ENCODE measurements around the gene PRLHR. TPM values are rescaled to one million over a fixed set of nuclear protein-coding genes. Genes with fewer than 3 reads are reported as not detected.

PRLHR gene
- total and polyA plus RNA-seq, 7 experiments from 2014 or later: not detected

GRCh38 chr10:118584181-118584954 lies 11.1 kb downstream of the PRLHR start:
- H3K27ac Mint-ChIP-seq: no peak overlapping the region
- no peak overlapping the region for H3K4me3 Mint-ChIP-seq
- peaks cover 0 to 11% (median 0%) of the 10 kb centered on the region in 5 donors for H3K27me3 Mint-ChIP-seq
- DNase-seq: no peak
- Histone ChIP-seq H3K9me3 (ENCODE audit: control insufficient read depth in 2 of 3, low read length in 3 of 3) (no peaks in the 10 kb centered on the region), H3K36me3 (ENCODE audit: control insufficient read depth in 2 of 3, insufficient read depth in 3 of 3, low read length in 3 of 3) (no peaks in the 10 kb centered on the region), H3K27me3 (ENCODE audit: control insufficient read depth in 2 of 2, insufficient read depth in 2 of 2, low read length in 2 of 2) (no peaks in the 10 kb centered on the region), H3K4me1 (ENCODE audit: control insufficient read depth in 2 of 2, insufficient read depth in 2 of 2, low read length in 2 of 2) (no peaks in the 10 kb centered on the region), H3K27ac (ENCODE audit: low read depth, low read length) (no peak overlapping the region), H3K4me3 (ENCODE audit: low read length) (no peak overlapping the region)
- H3K4me1 Mint-ChIP-seq: no peaks in the 10 kb centered on the region
- ATAC-seq: no peak
- H3K36me3 Mint-ChIP-seq: peaks cover 0 to 3% (median 0%) of the 10 kb centered on the region in 5 donors
- ChIA-PET CTCF (interaction anchor here (1.0 kb wide), 2 partner anchors 76 to 136 kb away, joined by 3 read pairs; no protein-coding TSS in a partner anchor), POLR2A (no interaction called here)
- intact Hi-C loops (cut with micrococcal nuclease): no loop called here
- no peaks in the 10 kb centered on the region for H3K9me3 Mint-ChIP-seq

DNA sequence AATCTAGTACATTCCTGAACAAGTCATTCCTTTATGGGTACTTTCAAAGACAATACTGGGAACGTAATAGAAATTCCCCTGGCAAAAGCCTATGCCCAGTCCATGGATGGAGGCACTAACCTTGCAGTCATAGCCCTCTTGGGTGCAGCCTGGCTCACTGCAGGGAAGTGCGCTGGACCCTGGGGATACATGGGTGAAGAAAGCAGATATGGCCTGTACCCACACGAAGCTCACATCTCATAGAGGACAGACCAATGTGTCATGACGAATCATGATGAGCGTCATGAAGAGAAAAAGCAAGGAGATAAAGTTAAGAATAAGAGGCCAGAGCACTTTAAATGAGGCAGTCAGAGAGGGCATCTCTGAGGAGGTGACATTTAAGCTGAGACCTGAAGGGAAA lies 11.8 kb downstream of the PRLHR start:
- ATAC-seq: no peak

DNA sequence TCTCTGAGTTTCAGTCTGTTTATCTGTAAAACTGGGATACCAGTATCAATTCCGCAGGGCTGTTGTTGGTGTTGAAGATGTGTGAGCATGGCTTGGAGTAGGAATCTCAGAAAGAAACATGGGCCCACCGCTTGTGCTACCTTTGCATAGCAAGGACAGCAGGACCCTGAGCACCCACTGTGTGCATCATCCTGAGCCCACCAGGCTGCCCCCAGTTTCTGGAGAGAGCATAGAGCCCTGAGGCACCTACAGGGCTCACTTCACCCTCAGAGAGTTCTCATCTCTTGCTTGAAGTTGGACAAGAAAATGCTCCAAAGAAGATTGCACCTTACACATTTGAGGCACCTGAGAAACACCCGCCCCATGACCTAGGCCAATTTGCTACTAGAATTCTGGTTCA lies 12.9 kb downstream of the PRLHR start:
- no peak for ATAC-seq
- ChIA-PET CTCF (interaction anchor here (1.5 kb wide), 1 partner anchor 14 kb away, joined by 4 read pairs; no protein-coding TSS in a partner anchor), POLR2A (no interaction called here)
- Mint-ChIP-seq H3K27me3 (peaks cover 0 to 11% (median 0%) of the 10 kb centered on the region in 5 donors), H3K27ac (no peak overlapping the region), H3K4me1 (no peaks in the 10 kb centered on the region), H3K4me3 (no peak overlapping the region), H3K9me3 (no peaks in the 10 kb centered on the region), H3K36me3 (peaks cover 0 to 3% (median 0%) of the 10 kb centered on the region in 5 donors)
- intact Hi-C loops (cut with micrococcal nuclease): no loop called here
- H3K4me3 ChIP-seq (ENCODE audit: low read length): no peak overlapping the region
- H3K36me3 ChIP-seq (ENCODE audit: control insufficient read depth in 2 of 3, insufficient read depth in 3 of 3, low read length in 3 of 3): no peaks in the 10 kb centered on the region
- H3K27me3 ChIP-seq (ENCODE audit: control insufficient read depth in 2 of 2, insufficient read depth in 2 of 2, low read length in 2 of 2): no peaks in the 10 kb centered on the region
- no peaks in the 10 kb centered on the region for H3K4me1 ChIP-seq (ENCODE audit: control insufficient read depth in 2 of 2, insufficient read depth in 2 of 2, low read length in 2 of 2)
- H3K9me3 ChIP-seq (ENCODE audit: control insufficient read depth in 2 of 3, low read length in 3 of 3): no peaks in the 10 kb centered on the region
- DNase-seq: no peak
- H3K27ac ChIP-seq (ENCODE audit: low read depth, low read length): no peak overlapping the region

More for the DNA sequence above, 11.8 kb downstream of the PRLHR start:
- H3K27ac Mint-ChIP-seq: no peak overlapping the region
- Histone ChIP-seq H3K9me3 (ENCODE audit: control insufficient read depth in 2 of 3, low read length in 3 of 3) (no peaks in the 10 kb centered on the region), H3K27me3 (ENCODE audit: control insufficient read depth in 2 of 2, insufficient read depth in 2 of 2, low read length in 2 of 2) (no peaks in the 10 kb centered on the region), H3K27ac (ENCODE audit: low read depth, low read length) (no peak overlapping the region), H3K4me1 (ENCODE audit: control insufficient read depth in 2 of 2, insufficient read depth in 2 of 2, low read length in 2 of 2) (no peaks in the 10 kb centered on the region), H3K36me3 (ENCODE audit: control insufficient read depth in 2 of 3, insufficient read depth in 3 of 3, low read length in 3 of 3) (no peaks in the 10 kb centered on the region), H3K4me3 (ENCODE audit: low read length) (no peak overlapping the region)
- ChIA-PET CTCF (interaction anchor here (1.0 kb wide), 2 partner anchors 77 to 136 kb away, joined by 3 read pairs; no protein-coding TSS in a partner anchor), POLR2A (no interaction called here)
- no peaks in the 10 kb centered on the region for H3K4me1 Mint-ChIP-seq
- H3K4me3 Mint-ChIP-seq: no peak overlapping the region
- peaks cover 0 to 3% (median 0%) of the 10 kb centered on the region in 5 donors for H3K36me3 Mint-ChIP-seq
- intact Hi-C loops (cut with micrococcal nuclease): no loop called here
- DNase-seq: no peak
- peaks cover 0 to 7% (median 0%) of the 10 kb centered on the region in 5 donors for H3K27me3 Mint-ChIP-seq
- H3K9me3 Mint-ChIP-seq: no peaks in the 10 kb centered on the region

DNA sequence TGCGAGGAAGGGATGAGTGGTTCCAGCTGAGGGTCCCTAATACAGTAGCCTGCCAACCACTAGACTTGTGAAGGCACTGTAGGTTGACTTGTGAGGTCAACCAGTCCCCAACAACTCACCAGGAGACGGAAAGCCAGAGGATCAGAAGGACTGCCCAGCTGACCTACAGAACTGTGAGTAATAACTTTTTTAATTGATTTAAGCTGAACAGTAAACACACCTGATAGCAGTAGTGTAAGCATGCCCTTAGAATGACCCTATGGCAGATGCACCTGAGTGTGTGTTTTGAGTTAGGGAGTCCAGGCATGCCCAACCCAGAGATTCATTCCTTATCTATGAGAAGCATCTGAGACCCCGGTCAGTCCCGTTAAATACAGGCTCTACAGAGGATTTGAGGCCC lies 14.1 kb downstream of the PRLHR start:
- Mint-ChIP-seq H3K4me1 (no peaks in the 10 kb centered on the region), H3K9me3 (no peaks in the 10 kb centered on the region), H3K4me3 (no peak overlapping the region), H3K36me3 (no peaks in the 10 kb centered on the region), H3K27ac (no peak overlapping the region), H3K27me3 (peaks cover 0 to 13% (median 0%) of the 10 kb centered on the region in 5 donors)
- POLR2A ChIA-PET: no interaction called here
- no peak for DNase-seq
- no peaks in the 10 kb centered on the region for H3K27me3 ChIP-seq (ENCODE audit: control insufficient read depth in 2 of 2, insufficient read depth in 2 of 2, low read length in 2 of 2)
- CTCF ChIA-PET: interaction anchor here (1.5 kb wide), 1 partner anchor 13 kb away, joined by 4 read pairs; no protein-coding TSS in a partner anchor
- intact Hi-C loops (cut with micrococcal nuclease): no loop called here
- no peak overlapping the region for H3K27ac ChIP-seq (ENCODE audit: low read depth, low read length)
- H3K4me3 ChIP-seq (ENCODE audit: low read length): no peak overlapping the region
- H3K36me3 ChIP-seq (ENCODE audit: control insufficient read depth in 2 of 3, insufficient read depth in 3 of 3, low read length in 3 of 3): no peaks in the 10 kb centered on the region
- no peak for ATAC-seq
- no peaks in the 10 kb centered on the region for H3K9me3 ChIP-seq (ENCODE audit: control insufficient read depth in 2 of 3, low read length in 3 of 3)
- H3K4me1 ChIP-seq (ENCODE audit: control insufficient read depth in 2 of 2, insufficient read depth in 2 of 2, low read length in 2 of 2): no peaks in the 10 kb centered on the region

GRCh38 chr10:118580702-118581101 lies 14.7 kb downstream of the PRLHR start:
- Mint-ChIP-seq H3K27me3 (peaks cover 0 to 14% (median 0%) of the 10 kb centered on the region in 5 donors), H3K27ac (no peak overlapping the region), H3K4me1 (no peaks in the 10 kb centered on the region), H3K9me3 (no peaks in the 10 kb centered on the region), H3K4me3 (no peak overlapping the region), H3K36me3 (no peaks in the 10 kb centered on the region)
- Histone ChIP-seq H3K4me1 (ENCODE audit: control insufficient read depth in 2 of 2, insufficient read depth in 2 of 2, low read length in 2 of 2) (no peaks in the 10 kb centered on the region), H3K9me3 (ENCODE audit: control insufficient read depth in 2 of 3, low read length in 3 of 3) (no peaks in the 10 kb centered on the region), H3K4me3 (ENCODE audit: low read length) (no peak overlapping the region), H3K36me3 (ENCODE audit: control insufficient read depth in 2 of 3, insufficient read depth in 3 of 3, low read length in 3 of 3) (no peaks in the 10 kb centered on the region), H3K27ac (ENCODE audit: low read depth, low read length) (no peak overlapping the region), H3K27me3 (ENCODE audit: control insufficient read depth in 2 of 2, insufficient read depth in 2 of 2, low read length in 2 of 2) (no peaks in the 10 kb centered on the region)
- intact Hi-C loops (cut with micrococcal nuclease): no loop called here
- DNase-seq (no peak), ATAC-seq (no peak)
- ChIA-PET CTCF (interaction anchor here (1.5 kb wide), 1 partner anchor 12 kb away, joined by 4 read pairs; no protein-coding TSS in a partner anchor), POLR2A (no interaction called here)

GRCh38 chr10:118573512-118573911 lies 21.9 kb downstream of the PRLHR start:
- Histone ChIP-seq H3K4me3 (ENCODE audit: low read length) (no peak overlapping the region), H3K4me1 (ENCODE audit: control insufficient read depth in 2 of 2, insufficient read depth in 2 of 2, low read length in 2 of 2) (no peaks in the 10 kb centered on the region), H3K36me3 (ENCODE audit: control insufficient read depth in 2 of 3, insufficient read depth in 3 of 3, low read length in 3 of 3) (no peaks in the 10 kb centered on the region), H3K27ac (ENCODE audit: low read depth, low read length) (no peak overlapping the region), H3K9me3 (ENCODE audit: control insufficient read depth in 2 of 3, low read length in 3 of 3) (no peaks in the 10 kb centered on the region), H3K27me3 (ENCODE audit: control insufficient read depth in 2 of 2, insufficient read depth in 2 of 2, low read length in 2 of 2) (no peaks in the 10 kb centered on the region)
- Mint-ChIP-seq H3K4me1 (peaks cover 2 to 11% (median 8%) of the 10 kb centered on the region in 7 donors), H3K27ac (no peak overlapping the region), H3K4me3 (no peak overlapping the region), H3K36me3 (no peaks in the 10 kb centered on the region), H3K27me3 (peaks cover 0 to 13% (median 0%) of the 10 kb centered on the region in 5 donors), H3K9me3 (no peaks in the 10 kb centered on the region)
- intact Hi-C loops (cut with micrococcal nuclease): no loop called here
- DNase-seq: no peak
- CTCF ChIA-PET: interaction anchor here (0.7 kb wide), 1 partner anchor 85 kb away, joined by 3 read pairs; no protein-coding TSS in a partner anchor
- no peak for ATAC-seq
- POLR2A ChIA-PET: no interaction called here
